Measurements from ENCODE around the gene MIOX. TPM values are rescaled to one million over a fixed set of nuclear protein-coding genes. Genes with fewer than 3 reads are reported as not detected.

Gene MIOX
- total and polyA plus RNA-seq, 9 of the 15 experiments (the other 6 are each of a cell fraction or from before 2014, with no cell fraction given), result 0.08 TPM; not detected in 8

DNA sequence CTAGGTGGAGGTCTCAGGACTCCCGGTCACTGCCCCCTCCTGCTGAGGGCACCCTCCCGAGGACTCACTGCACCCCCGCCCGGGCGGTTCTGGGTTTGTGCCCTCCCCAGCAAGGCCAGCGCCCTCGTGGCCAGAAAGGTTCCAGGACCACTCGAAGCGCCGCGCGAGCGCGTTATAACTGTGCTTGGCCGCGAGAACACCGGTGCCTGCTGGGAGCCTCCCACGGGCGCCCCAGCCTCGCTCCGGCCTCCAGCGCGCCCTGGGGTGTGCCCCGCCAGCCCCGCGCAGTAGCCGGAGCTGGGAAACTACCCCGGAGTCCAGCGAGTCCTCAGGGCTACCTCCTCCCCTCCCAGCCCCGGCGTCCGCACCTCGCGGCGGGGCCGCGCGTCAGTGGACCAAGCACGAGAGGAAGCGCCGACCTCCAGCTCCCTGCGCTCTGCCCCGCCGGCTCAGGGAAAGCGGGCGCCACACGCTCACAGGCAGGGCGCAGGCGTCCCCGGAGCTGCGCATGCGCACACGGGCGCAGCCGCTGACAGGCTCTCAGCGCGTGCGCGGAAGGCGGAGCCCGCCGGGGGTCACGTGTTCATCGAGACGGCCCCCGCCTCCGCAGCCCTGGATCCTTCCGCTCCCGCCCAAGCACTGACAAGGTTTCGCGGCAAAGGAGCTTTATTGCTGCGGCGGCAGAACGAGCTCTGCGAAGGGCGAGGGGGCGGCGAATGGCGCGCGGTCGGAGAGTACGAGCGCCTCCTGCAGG is 38.6 kb downstream of the MIOX start, which contains the start of gene SCO2 (continued):
- no peak for TF ChIP-seq RBBP5 (IDR thresholded peaks at IDR 0.05; ENCODE audit: borderline replicate concordance, insufficient read depth, low read length, poor library complexity, severe bottlenecking)
- TF ChIP-seq CCNT2 (IDR thresholded peaks at IDR 0.05; ENCODE audit: borderline replicate concordance, extremely low read depth, insufficient read length, low read depth, low read length), result peak; percentile 57
- TF ChIP-seq MYC (IDR thresholded peaks at IDR 0.05; ENCODE audit: low read depth, low read length), result peak; percentile 66
- TF ChIP-seq MYC (CRISPR knock-in tag; IDR thresholded peaks at IDR 0.05; ENCODE audit: borderline replicate concordance, low read depth), result peak; percentile 75; the same call in 1 of the 2 replicates
- peak; percentile 97 for TF ChIP-seq TOE1 (IDR thresholded peaks at IDR 0.05; ENCODE audit: borderline replicate concordance)
- no peak for TF ChIP-seq TOE1 (CRISPR knock-in tag; IDR thresholded peaks at IDR 0.05; ENCODE audit: borderline replicate concordance, low read depth)
- TF ChIP-seq, protein P1, sequence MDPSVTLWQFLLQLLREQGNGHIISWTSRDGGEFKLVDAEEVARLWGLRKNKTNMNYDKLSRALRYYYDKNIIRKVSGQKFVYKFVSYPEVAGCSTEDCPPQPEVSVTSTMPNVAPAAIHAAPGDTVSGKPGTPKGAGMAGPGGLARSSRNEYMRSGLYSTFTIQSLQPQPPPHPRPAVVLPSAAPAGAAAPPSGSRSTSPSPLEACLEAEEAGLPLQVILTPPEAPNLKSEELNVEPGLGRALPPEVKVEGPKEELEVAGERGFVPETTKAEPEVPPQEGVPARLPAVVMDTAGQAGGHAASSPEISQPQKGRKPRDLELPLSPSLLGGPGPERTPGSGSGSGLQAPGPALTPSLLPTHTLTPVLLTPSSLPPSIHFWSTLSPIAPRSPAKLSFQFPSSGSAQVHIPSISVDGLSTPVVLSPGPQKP (CRISPR knock-in tag; IDR thresholded peaks at IDR 0.05), result no peak
- peak; percentile 64; the same call in 1 of the 2 replicates for TF ChIP-seq GABPB1 (CRISPR knock-in tag; IDR thresholded peaks at IDR 0.05)
- TF ChIP-seq TBP (optimal IDR thresholded peaks at IDR 0.05; ENCODE audit: low read depth, low read length), result peak; percentile 64
- no peak for TF ChIP-seq NFIC (IDR thresholded peaks at IDR 0.05)
- no peak for TF ChIP-seq NFE2L1 (tag; IDR thresholded peaks at IDR 0.05; ENCODE audit: borderline replicate concordance, low read depth)
- TF ChIP-seq KLF16 (IDR thresholded peaks at IDR 0.05), result no peak; the same call in 1 of the 2 replicates
- TF ChIP-seq, protein P2, sequence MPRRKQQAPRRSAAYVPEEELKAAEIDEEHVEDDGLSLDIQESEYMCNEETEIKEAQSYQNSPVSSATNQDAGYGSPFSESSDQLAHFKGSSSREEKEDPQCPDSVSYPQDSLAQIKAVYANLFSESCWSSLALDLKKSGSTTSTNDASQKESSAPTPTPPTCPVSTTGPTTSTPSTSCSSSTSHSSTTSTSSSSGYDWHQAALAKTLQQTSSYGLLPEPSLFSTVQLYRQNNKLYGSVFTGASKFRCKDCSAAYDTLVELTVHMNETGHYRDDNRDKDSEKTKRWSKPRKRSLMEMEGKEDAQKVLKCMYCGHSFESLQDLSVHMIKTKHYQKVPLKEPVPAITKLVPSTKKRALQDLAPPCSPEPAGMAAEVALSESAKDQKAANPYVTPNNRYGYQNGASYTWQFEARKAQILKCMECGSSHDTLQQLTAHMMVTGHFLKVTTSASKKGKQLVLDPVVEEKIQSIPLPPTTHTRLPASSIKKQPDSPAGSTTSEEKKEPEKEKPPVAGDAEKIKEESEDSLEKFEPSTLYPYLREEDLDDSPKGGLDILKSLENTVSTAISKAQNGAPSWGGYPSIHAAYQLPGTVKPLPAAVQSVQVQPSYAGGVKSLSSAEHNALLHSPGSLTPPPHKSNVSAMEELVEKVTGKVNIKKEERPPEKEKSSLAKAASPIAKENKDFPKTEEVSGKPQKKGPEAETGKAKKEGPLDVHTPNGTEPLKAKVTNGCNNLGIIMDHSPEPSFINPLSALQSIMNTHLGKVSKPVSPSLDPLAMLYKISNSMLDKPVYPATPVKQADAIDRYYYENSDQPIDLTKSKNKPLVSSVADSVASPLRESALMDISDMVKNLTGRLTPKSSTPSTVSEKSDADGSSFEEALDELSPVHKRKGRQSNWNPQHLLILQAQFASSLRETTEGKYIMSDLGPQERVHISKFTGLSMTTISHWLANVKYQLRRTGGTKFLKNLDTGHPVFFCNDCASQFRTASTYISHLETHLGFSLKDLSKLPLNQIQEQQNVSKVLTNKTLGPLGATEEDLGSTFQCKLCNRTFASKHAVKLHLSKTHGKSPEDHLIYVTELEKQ (CRISPR knock-in tag; IDR thresholded peaks at IDR 0.05), result no peak
- TF ChIP-seq ZKSCAN8 (CRISPR knock-in tag; IDR thresholded peaks at IDR 0.05), result no peak
- no peak; the same call in 1 of the 2 replicates for TF ChIP-seq ERF (CRISPR knock-in tag; IDR thresholded peaks at IDR 0.05)
- no peak for TF ChIP-seq NFXL1 (CRISPR knock-in tag; IDR thresholded peaks at IDR 0.05)
- TF ChIP-seq DMBX1 (CRISPR knock-in tag; IDR thresholded peaks at IDR 0.05; ENCODE audit: borderline replicate concordance), result no peak
- TF ChIP-seq PHF8 (IDR thresholded peaks at IDR 0.05; ENCODE audit: borderline replicate concordance, low read length), result peak; percentile 74; the same call in 1 of the 2 replicates
- TF ChIP-seq, protein P3, sequence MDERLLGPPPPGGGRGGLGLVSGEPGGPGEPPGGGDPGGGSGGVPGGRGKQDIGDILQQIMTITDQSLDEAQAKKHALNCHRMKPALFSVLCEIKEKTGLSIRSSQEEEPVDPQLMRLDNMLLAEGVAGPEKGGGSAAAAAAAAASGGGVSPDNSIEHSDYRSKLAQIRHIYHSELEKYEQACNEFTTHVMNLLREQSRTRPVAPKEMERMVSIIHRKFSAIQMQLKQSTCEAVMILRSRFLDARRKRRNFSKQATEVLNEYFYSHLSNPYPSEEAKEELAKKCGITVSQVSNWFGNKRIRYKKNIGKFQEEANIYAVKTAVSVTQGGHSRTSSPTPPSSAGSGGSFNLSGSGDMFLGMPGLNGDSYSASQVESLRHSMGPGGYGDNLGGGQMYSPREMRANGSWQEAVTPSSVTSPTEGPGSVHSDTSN (CRISPR knock-in tag; IDR thresholded peaks at IDR 0.05; ENCODE audit: low read depth), result no peak
- TF ChIP-seq, protein P3 (tag; conservative IDR thresholded peaks at IDR 0.05; ENCODE audit: low read depth), result no peak
